VCaP (cell line): ENCODE data around the gene RAB44.
"Not testable (repeated sequence)": the region's sequence is repeated elsewhere in the genome, so short reads cannot be mapped to it uniquely, and the experiment has no call there.

Experiments
- H3K27ac ChIP-seq: fragments of 450-650 bp; 2 replicates; pipeline ENCODE4 v1.5.1; 2017
- TF ChIP-seq, protein P1 (sequence below): fragments of 450-650 bp; conservative IDR thresholded peaks from 2 replicates; pipeline ENCODE4 v1.5.1; 2017; ENCODE audit warnings: mild to moderate bottlenecking, moderate library complexity

The RAB44 gene, protein sequence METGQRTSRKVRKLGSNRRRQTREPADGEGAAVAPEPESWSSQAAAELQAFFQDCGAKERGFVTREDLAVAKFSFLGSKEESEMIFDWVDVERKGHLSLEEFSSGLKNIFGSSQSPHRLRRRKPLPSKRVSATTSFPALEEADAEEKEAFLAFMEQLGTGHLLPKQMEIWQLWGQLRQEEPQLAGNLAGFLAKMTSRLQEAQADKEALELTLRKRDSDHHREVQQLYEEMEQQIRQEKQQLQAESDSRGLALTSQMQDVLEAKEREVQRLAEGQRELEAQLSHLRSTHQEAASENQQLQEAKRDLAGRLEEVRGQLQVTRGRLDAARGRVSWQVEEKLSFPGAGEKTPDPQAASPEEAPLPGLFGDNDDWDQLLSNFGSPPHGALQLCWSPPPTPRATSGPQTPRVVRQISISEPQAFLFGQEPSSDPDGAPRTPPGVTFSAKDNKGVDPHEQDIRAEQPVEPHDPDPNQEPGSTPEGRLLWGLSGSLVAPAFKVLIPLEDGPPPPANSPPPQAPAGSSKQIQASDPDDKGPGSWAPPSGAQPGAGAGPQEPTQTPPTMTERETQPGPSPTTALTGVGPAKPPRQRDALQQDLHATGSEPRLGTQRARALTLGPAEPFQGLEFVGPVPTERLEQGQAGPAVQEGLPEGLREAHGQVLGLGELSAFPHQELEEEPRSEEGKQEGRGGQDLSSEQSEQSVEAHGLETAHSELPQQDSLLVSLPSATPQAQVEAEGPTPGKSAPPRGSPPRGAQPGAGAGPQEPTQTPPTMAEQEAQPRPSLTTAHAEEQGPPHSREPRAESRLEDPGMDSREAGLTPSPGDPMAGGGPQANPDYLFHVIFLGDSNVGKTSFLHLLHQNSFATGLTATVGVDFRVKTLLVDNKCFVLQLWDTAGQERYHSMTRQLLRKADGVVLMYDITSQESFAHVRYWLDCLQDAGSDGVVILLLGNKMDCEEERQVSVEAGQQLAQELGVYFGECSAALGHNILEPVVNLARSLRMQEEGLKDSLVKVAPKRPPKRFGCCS

DNA sequence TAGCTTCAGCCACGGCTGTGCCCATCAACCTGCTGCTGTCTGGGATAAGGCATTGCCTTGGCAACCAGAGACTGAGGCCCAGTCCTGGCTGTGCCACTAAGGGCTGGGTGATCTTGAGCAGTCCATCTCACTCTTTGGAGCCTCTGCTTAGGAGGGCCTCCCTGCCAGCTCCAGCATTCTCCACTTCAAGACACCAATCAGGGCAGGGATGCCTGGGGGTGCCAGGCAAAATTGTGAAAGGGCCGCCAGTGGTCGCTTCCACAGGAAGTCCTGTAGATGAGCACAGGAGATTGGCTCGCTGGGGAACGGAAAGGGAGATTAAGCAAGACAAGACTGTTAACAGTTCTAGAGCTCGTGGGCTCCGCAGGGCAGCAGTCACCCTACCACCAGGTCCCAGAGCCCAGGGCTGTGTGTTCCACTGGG lies at the start of gene RAB44:
Gene RAB44 (plus strand): TSS at position 346 of the 423 bp plus-strand sequence. CDS start 6,410 bp downstream, outside the sequence.
- TF ChIP-seq, protein P1, sequence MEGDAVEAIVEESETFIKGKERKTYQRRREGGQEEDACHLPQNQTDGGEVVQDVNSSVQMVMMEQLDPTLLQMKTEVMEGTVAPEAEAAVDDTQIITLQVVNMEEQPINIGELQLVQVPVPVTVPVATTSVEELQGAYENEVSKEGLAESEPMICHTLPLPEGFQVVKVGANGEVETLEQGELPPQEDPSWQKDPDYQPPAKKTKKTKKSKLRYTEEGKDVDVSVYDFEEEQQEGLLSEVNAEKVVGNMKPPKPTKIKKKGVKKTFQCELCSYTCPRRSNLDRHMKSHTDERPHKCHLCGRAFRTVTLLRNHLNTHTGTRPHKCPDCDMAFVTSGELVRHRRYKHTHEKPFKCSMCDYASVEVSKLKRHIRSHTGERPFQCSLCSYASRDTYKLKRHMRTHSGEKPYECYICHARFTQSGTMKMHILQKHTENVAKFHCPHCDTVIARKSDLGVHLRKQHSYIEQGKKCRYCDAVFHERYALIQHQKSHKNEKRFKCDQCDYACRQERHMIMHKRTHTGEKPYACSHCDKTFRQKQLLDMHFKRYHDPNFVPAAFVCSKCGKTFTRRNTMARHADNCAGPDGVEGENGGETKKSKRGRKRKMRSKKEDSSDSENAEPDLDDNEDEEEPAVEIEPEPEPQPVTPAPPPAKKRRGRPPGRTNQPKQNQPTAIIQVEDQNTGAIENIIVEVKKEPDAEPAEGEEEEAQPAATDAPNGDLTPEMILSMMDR: no peak
- no peak within 1 kb of the TSS for H3K27ac ChIP-seq

DNA sequence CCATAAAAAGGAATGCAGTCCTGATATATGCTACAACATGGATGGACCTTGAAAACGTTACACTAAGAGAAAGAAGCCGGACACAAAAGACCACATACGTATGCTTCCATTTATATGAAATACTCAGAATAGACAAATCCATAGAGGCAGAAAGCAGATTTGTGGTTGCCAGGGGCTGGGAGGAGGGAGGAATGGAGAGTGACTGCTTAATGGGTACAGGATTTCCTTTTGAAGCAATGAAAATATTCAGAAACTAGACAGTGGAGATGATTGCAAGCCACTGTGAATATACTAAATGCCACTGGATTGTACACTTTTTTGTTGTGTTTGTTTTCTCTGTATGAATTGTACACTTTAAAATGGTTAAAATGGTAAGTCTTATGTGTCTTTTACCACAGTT lies 48.5 kb upstream of the RAB44 start:
- no peak overlapping the region for H3K27ac ChIP-seq
- TF ChIP-seq, protein P1: no peak

DNA sequence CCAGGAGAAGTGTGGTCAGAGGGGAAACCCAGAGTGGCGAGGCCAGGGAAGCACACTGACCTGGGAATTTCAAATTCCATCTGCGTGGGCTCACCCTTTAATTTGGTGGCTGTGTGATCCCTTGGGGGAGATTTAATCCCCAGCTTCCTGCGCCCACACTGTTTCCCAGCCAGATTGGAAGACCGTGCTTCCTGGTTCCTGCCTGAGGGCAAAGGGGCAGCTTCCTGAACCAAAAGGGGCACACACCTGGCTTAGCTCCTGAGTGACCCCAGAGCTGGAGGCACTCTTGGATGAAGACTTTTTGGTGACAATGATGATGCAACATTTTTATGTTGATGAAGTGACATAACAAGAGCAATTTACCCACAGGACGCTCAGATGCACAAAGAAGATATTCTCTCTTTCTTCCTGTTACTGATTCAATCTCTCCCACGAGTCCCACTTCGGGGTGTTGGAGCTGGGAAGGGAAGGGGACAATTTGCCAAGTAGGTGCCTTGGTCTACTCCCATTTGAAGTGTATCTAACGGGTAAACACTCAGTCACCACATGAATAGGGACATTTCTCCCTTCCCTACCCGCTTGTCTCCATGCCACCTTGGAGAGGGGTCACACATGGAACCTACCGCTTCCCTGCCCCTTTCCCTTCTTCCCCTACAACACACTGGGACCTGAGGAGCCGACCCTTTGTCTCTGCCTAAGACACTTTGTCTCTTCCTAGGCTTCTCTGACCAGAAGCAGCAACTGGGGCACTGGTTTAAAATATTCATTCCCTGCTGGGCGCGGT lies 47.7 kb upstream of the RAB44 start:
- no peak overlapping the region for H3K27ac ChIP-seq
- TF ChIP-seq, protein P1: no peak

DNA sequence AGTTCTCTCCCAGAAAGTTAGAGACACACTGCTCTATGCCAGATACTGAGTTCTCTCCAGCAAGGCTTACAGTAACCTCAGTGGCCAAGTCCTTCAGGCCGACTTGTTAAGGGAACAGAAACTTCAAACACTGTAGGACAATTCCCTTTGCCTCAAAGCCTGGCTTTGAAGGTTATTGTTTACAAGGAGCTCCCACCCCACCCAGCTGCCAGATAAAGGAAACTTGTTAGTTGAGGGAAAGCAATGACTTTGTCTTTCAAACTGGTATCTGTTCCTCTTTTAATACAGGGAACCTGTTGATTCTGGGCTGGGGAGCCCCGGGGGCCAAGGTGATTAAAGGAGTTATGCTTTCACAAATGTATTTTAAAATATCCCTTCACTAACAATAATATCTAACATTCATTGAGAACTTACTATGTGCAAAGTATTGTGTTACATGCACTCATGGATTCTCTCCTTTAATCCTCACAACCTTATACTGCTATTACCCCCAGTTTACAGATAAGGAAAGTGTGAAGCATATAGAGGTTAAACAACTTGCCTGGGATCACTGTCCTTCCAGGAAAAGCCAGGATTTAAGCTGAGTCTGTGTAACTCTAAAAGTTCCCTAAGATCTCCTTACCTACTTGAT lies 46.7 kb upstream of the RAB44 start:
- H3K27ac ChIP-seq: no peak overlapping the region
- TF ChIP-seq, protein P1: no peak

DNA sequence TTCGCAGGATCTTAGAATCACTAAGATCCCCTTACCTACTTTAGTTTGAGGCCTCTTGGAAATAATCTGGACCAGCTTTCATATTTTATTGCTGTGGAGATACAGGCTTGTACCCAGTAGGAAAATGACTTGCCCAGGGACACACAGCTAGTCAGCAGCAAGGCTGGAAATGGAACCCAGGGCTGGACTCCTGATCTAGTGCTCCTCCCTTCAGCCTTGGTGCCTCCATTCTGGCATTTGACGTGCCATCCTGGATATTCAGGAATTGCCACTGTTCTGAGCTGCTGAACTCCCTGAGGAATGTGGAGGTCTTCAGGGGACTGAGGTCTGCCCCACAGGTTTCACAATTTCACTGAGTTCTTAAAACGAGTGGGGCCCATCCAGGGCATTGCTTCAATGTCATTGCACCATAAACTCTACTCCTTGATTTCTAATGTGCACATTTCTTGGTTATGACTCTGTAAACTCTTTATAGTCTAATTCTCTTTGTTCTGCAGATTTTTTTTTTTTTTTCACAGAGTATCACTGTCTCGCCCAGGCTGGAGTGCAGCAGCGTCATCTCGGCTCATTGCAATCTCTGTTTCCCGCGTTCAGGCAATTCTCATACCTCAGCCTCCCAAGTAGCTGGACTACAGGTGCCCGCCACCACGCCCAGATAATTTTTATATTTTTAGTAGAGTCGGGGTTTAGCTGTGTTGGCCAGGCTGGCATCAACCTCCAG lies 45.8 kb upstream of the RAB44 start:
- TF ChIP-seq, protein P1: no peak
- no peak overlapping the region for H3K27ac ChIP-seq

DNA sequence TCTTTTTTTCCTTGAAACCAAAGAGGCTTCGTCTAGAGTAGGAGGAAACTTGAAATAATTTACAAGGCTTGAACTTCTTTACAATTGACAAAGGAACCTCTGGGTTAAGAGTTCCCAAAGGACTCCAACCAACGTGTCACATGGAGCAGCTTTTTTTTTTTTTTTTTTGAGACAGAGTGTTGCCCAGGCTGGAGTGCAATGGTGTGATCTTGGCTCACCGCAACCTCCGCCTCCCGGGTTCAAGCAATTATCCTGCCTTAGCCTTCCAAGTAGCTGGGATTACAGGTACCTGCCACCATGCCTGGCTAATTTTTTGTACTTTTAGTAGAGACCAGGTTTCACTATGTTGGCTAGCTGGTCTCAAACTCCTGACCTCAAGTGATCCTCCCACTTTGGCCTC lies 43.2 kb upstream of the RAB44 start:
- not testable (repeated sequence) for H3K27ac ChIP-seq
